Measurements from ENCODE around the gene DSCAML1.
"Not testable (repeated sequence)": the region's sequence is repeated elsewhere in the genome, so short reads cannot be mapped to it uniquely, and the experiment has no call there.

DSCAML1 gene

GRCh38 chr11:117819096-117820040 lies 22.4 kb upstream of the DSCAML1 start:
- DNase-seq (ENCODE audit: low spot score): peak; percentile 71

- DNase-seq (ENCODE audit: low spot score): no peak
These were observed 21.2 kb upstream of the DSCAML1 start for GRCh38 chr11:117818041-117818873.

- peak; percentile 78 for DNase-seq (ENCODE audit: low spot score)
These were observed 20.5 kb upstream of the DSCAML1 start for GRCh38 chr11:117817368-117818040.

GRCh38 chr11:117816846-117817367 lies 19.9 kb upstream of the DSCAML1 start:
- DNase-seq (ENCODE audit: low spot score): no peak

- DNase-seq (ENCODE audit: low spot score): no peak
These were observed 19.2 kb upstream of the DSCAML1 start for GRCh38 chr11:117816151-117816741.

GRCh38 chr11:117815262-117815803 lies 18.3 kb upstream of the DSCAML1 start:
- DNase-seq (ENCODE audit: low spot score): peak; percentile 91

- DNase-seq (ENCODE audit: low spot score): peak; percentile 87
These were observed 17.8 kb upstream of the DSCAML1 start for GRCh38 chr11:117814766-117815261.

GRCh38 chr11:117814204-117814765 lies 17.3 kb upstream of the DSCAML1 start:
- DNase-seq (ENCODE audit: low spot score): no peak

- not testable (repeated sequence) for DNase-seq (ENCODE audit: low spot score)
These were observed 13.0 kb upstream of the DSCAML1 start for GRCh38 chr11:117810056-117810451.

- no peak for DNase-seq (ENCODE audit: low spot score)
These were observed 12.4 kb upstream of the DSCAML1 start for GRCh38 chr11:117809236-117810055.

- no peak for DNase-seq (ENCODE audit: low spot score)
These were observed 11.8 kb upstream of the DSCAML1 start for GRCh38 chr11:117808784-117809183.

- DNase-seq (ENCODE audit: low spot score): peak; percentile 73
These were observed 10.7 kb upstream of the DSCAML1 start for GRCh38 chr11:117807482-117808327.

GRCh38 chr11:117806846-117807245 lies 9.8 kb upstream of the DSCAML1 start:
- no peak for DNase-seq (ENCODE audit: low spot score)

- DNase-seq (ENCODE audit: low spot score): no peak
These were observed 8.0 kb upstream of the DSCAML1 start for GRCh38 chr11:117805045-117805444.

- DNase-seq (ENCODE audit: low spot score): no peak
These were observed 6.9 kb upstream of the DSCAML1 start for GRCh38 chr11:117803896-117804295.

GRCh38 chr11:117799634-117800033 lies 2.6 kb upstream of the DSCAML1 start:
- no peak for DNase-seq (ENCODE audit: low spot score)

- no peak for DNase-seq (ENCODE audit: low spot score)
These were observed 552 bp downstream of the DSCAML1 start for GRCh38 chr11:117796456-117796871.

- no peak for DNase-seq (ENCODE audit: low spot score)
These were observed 1.2 kb downstream of the DSCAML1 start for GRCh38 chr11:117795638-117796455.

Measured in NAMALWA (cell line).